Fibroblast of lung (primary cell): ENCODE data around the gene CLDN19. TPM values are rescaled to one million over a fixed set of nuclear protein-coding genes. Genes with fewer than 3 reads are reported as not detected.

ENCODE experiments used
- DNase-seq, 2 donors: peaks; one replicate each; pipeline versions ENCODE4 v3.0.0 to v3.0.0-alpha.2; 2010; ENCODE audit warnings: low read depth in 2 of 2
- H2AFZ ChIP-seq: 2 replicates; pipeline ENCODE4 v1.5.1; 2012; ENCODE audit warnings: low read length, control low read depth, inconsistent platforms
- H3K27ac ChIP-seq: 2 replicates; pipeline ENCODE4 v1.5.1; 2011; ENCODE audit warnings: low read length, control low read depth; ENCODE audit not compliant: insufficient read depth
- H3K27me3 ChIP-seq: 2 replicates; pipeline ENCODE4 v1.5.1; 2011; ENCODE audit warnings: mild to moderate bottlenecking, low read length; ENCODE audit not compliant: control insufficient read depth, insufficient read depth
- H3K36me3 ChIP-seq: 2 replicates; pipeline ENCODE4 v1.5.1; 2011; ENCODE audit warnings: low read length; ENCODE audit not compliant: control insufficient read depth, insufficient read depth
- H3K4me1 ChIP-seq: 2 replicates; pipeline ENCODE4 v1.5.1; 2011; ENCODE audit warnings: low read length; ENCODE audit not compliant: control insufficient read depth, insufficient read depth; ENCODE audit errors: extremely low read depth
- H3K4me2 ChIP-seq: 2 replicates; pipeline ENCODE4 v1.5.1; 2011; ENCODE audit warnings: low read length, control low read depth; ENCODE audit not compliant: insufficient read depth; ENCODE audit errors: extremely low read depth
- H3K4me3 ChIP-seq, 4 experiments: fragments of 200-600 bp in 1 of 4; sonication (generic) in 1 of 4; replicated peaks in 1 of 4; 2 replicates each; pipeline ENCODE4 v1.5.1; 2011 to 2016; ENCODE audit warnings: low read length in 4 of 4, low read depth in 3 of 4, mild to moderate bottlenecking in 3 of 4, control low read depth in 2 of 4, inconsistent platforms in 1 of 4, mixed read lengths in 1 of 4; ENCODE audit not compliant: insufficient read depth in 1 of 4; ENCODE audit errors: control extremely low read depth in 1 of 4
- H3K79me2 ChIP-seq: 2 replicates; pipeline ENCODE4 v1.5.1; 2012; ENCODE audit warnings: mild to moderate bottlenecking, low read length, inconsistent platforms; ENCODE audit not compliant: control insufficient read depth, insufficient read depth
- H3K9ac ChIP-seq: 2 replicates; pipeline ENCODE4 v1.5.1; 2011; ENCODE audit warnings: mild to moderate bottlenecking, low read length, control low read depth; ENCODE audit not compliant: insufficient read depth
- H3K9me3 ChIP-seq: 2 replicates; pipeline ENCODE4 v1.5.1; 2012; ENCODE audit warnings: low read depth, low read length; ENCODE audit not compliant: control insufficient read depth, insufficient read depth
- H4K20me1 ChIP-seq: 2 replicates; pipeline ENCODE4 v1.5.1; 2011; ENCODE audit warnings: low read length; ENCODE audit not compliant: control insufficient read depth, insufficient read depth; ENCODE audit errors: extremely low read depth
- EZH2 ChIP-seq: IDR thresholded peaks from 2 replicates; pipeline ENCODE4 v1.5.1; 2012; ENCODE audit warnings: low read length, control low read depth, mild to moderate bottlenecking; ENCODE audit errors: missing control alignments
- polyA plus RNA-seq, 2 donors: library from polyadenylated mRNA; depleted of rRNA in 1 of 2; stranded (reverse) in 1 of 2; unstranded in 1 of 2; fragments of >200 nt; gene quantifications; 2 replicates each; pipeline ENCODE4 v1.2.1, GENCODE V29; 2011 to 2012; ENCODE audit warnings: missing spikeins in 1 of 2
- total RNA-seq: library from RNA; depleted of rRNA; stranded (reverse); fragments of >200 nt; gene quantifications from 2 replicates; pipeline ENCODE4 v1.2.1, GENCODE V29; 2014
- TF ChIP-seq, protein P1 (sequence below), 2 donors: IDR thresholded peaks in 1 of 2; conservative IDR thresholded peaks in 1 of 2; 1 replicate in 1 of 2; 2 replicates in 1 of 2; pipeline ENCODE4 v1.5.1; 2011 to 2012; ENCODE audit warnings: low read length in 2 of 2, control low read depth in 1 of 2, inconsistent platforms in 1 of 2, low read depth in 1 of 2, mild to moderate bottlenecking in 1 of 2

CLDN19 gene
- total and polyA plus RNA-seq, 2 donors (not counting 1 experiment from before 2014, with no cell fraction given), result not detected

DNA sequence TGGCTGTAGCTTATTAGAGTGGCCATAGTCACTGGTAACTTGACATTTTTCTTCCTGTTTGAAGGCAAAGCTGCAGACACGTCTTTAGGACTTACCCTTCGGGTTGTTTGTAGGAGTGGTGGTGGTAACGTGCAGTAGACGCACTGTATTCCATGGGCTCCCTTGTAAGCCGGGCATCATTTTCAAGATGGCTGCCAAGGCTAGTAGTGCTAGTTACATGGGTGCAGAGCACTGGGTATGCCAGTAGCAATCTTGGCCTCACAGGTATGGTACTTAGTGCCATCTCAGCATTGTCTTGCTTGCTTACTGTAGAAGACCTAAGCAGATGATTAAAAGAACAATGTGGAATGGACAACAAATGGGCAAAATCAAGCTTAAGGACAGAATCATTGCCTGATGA, 55.9 kb downstream of the CLDN19 start:
- Histone ChIP-seq H3K4me1 (peaks cover 12% of the 10 kb centered on the region), H3K4me2 (peak overlapping the region; percentile 96), H3K9ac (no peak overlapping the region), H3K27me3 (no peaks in the 10 kb centered on the region), H3K79me2 (peaks cover 64% of the 10 kb centered on the region), H3K27ac (no peak overlapping the region), H3K9me3 (no peaks in the 10 kb centered on the region), H2AFZ (no peak overlapping the region), H3K36me3 (peaks cover 3% of the 10 kb centered on the region), H3K4me3 (peak overlapping the region; percentile 61 to 95 (median 78)), H4K20me1 (peaks cover 6% of the 10 kb centered on the region)
- no peak for TF ChIP-seq EZH2
- TF ChIP-seq, protein P1, sequence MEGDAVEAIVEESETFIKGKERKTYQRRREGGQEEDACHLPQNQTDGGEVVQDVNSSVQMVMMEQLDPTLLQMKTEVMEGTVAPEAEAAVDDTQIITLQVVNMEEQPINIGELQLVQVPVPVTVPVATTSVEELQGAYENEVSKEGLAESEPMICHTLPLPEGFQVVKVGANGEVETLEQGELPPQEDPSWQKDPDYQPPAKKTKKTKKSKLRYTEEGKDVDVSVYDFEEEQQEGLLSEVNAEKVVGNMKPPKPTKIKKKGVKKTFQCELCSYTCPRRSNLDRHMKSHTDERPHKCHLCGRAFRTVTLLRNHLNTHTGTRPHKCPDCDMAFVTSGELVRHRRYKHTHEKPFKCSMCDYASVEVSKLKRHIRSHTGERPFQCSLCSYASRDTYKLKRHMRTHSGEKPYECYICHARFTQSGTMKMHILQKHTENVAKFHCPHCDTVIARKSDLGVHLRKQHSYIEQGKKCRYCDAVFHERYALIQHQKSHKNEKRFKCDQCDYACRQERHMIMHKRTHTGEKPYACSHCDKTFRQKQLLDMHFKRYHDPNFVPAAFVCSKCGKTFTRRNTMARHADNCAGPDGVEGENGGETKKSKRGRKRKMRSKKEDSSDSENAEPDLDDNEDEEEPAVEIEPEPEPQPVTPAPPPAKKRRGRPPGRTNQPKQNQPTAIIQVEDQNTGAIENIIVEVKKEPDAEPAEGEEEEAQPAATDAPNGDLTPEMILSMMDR (conservative IDR thresholded peaks at IDR 0.05 in 1 of 2, IDR thresholded peaks at IDR 0.05 in 1 of 2; ENCODE audit: low read depth in 1 of 2, low read length in 2 of 2), result no peak
- peak; percentile 11 to 19 for DNase-seq

Other genes starting within 250 kb of the CLDN19 start
- 13.1 and 19.0 TPM in 2 replicates for gene PPIH, start 81.8 kb downstream of the CLDN19 start, total RNA-seq
- 32.3 and 56.5 TPM in 2 replicates for gene PPIH, start 81.8 kb downstream of the CLDN19 start, polyA plus RNA-seq
- 500 and 795 TPM in 2 replicates for gene YBX1, start 57.8 kb downstream of the CLDN19 start, total RNA-seq
- 799 and 1,134 TPM in 2 replicates for gene YBX1, start 57.8 kb downstream of the CLDN19 start, polyA plus RNA-seq
- gene P3H1, start 26.8 kb upstream of the CLDN19 start, total RNA-seq, result 56.8 and 68.5 TPM in 2 replicates
- 87.6 and 108 TPM in 2 replicates for gene P3H1, start 26.8 kb upstream of the CLDN19 start, polyA plus RNA-seq
- gene C1orf50, start 27.0 kb upstream of the CLDN19 start, total RNA-seq, result 4.4 and 5.9 TPM in 2 replicates
- 7.8 and 9.5 TPM in 2 replicates for gene C1orf50, start 27.0 kb upstream of the CLDN19 start, polyA plus RNA-seq
- gene TMEM269, start 44.8 kb upstream of the CLDN19 start, total RNA-seq, result 0.17 TPM in 1 of 2 replicates, not detected in the other
- 0.06 and 0.10 TPM in 2 replicates for gene TMEM269, start 44.8 kb upstream of the CLDN19 start, polyA plus RNA-seq
- gene ERMAP, start 76.9 kb upstream of the CLDN19 start, total RNA-seq, result 17.2 and 37.2 TPM in 2 replicates
- 16.3 and 19.4 TPM in 2 replicates for gene ERMAP, start 76.9 kb upstream of the CLDN19 start, polyA plus RNA-seq
- 21.6 and 24.9 TPM in 2 replicates for gene SVBP, start 77.2 kb upstream of the CLDN19 start, total RNA-seq
- 20.9 and 33.4 TPM in 2 replicates for gene SVBP, start 77.2 kb upstream of the CLDN19 start, polyA plus RNA-seq
- gene ZNF691, start 106.4 kb upstream of the CLDN19 start, total RNA-seq, result 9.0 and 11.1 TPM in 2 replicates
- gene ZNF691, start 106.4 kb upstream of the CLDN19 start, polyA plus RNA-seq, result 5.8 TPM in 2 replicates
- gene SLC2A1, start 218.6 kb upstream of the CLDN19 start, total RNA-seq, result 17.2 and 56.5 TPM in 2 replicates
- 29.5 and 29.9 TPM in 2 replicates for gene SLC2A1, start 218.6 kb upstream of the CLDN19 start, polyA plus RNA-seq